ENCODE data around the gene PRSS1. TPM values are rescaled to one million over a fixed set of nuclear protein-coding genes. Genes with fewer than 3 reads are reported as not detected.

The PRSS1 gene
- total RNA-seq, 6 experiments from 2014 or later: not detected

- Mint-ChIP-seq H3K36me3 (ENCODE audit: low read depth) (no peaks in the 10 kb centered on the region), H3K27ac (peak overlapping the region; percentile 13; the same call in 1 of the 2 replicates), H3K27me3 (ENCODE audit: insufficient read depth) (peaks cover 20% of the 10 kb centered on the region), H3K9me3 (no peaks in the 10 kb centered on the region), H3K4me1 (ENCODE audit: low read depth) (peaks cover 11% of the 10 kb centered on the region), H3K4me3 (peak overlapping the region; percentile 87)
- TF ChIP-seq CTCF (IDR thresholded peaks at IDR 0.05): peak; percentile 97
- DNase-seq: peak; percentile 85
These were observed 33.9 kb downstream of the PRSS1 start for GRCh38 chr7:142782922-142783900.

- Mint-ChIP-seq H3K4me1 (ENCODE audit: low read depth) (peaks cover 11% of the 10 kb centered on the region), H3K27ac (no peak overlapping the region), H3K27me3 (ENCODE audit: insufficient read depth) (peaks cover 21% of the 10 kb centered on the region), H3K9me3 (no peaks in the 10 kb centered on the region), H3K36me3 (ENCODE audit: low read depth) (no peaks in the 10 kb centered on the region), H3K4me3 (no peak overlapping the region)
- DNase-seq: no peak
- no peak for TF ChIP-seq CTCF (IDR thresholded peaks at IDR 0.05)
These were observed 34.8 kb downstream of the PRSS1 start for GRCh38 chr7:142784096-142784495.

- Mint-ChIP-seq H3K27ac (no peak overlapping the region), H3K4me1 (ENCODE audit: low read depth) (peaks cover 11% of the 10 kb centered on the region), H3K9me3 (no peaks in the 10 kb centered on the region), H3K27me3 (ENCODE audit: insufficient read depth) (peaks cover 25% of the 10 kb centered on the region), H3K36me3 (ENCODE audit: low read depth) (no peaks in the 10 kb centered on the region), H3K4me3 (no peak overlapping the region)
- TF ChIP-seq CTCF (IDR thresholded peaks at IDR 0.05): no peak
- no peak for DNase-seq
These were observed 35.4 kb downstream of the PRSS1 start for GRCh38 chr7:142784716-142785115.

GRCh38 chr7:142785841-142786250 is 36.6 kb downstream of the PRSS1 start:
- Mint-ChIP-seq H3K9me3 (no peaks in the 10 kb centered on the region), H3K4me1 (ENCODE audit: low read depth) (peaks cover 11% of the 10 kb centered on the region), H3K27ac (no peak overlapping the region), H3K36me3 (ENCODE audit: low read depth) (no peaks in the 10 kb centered on the region), H3K27me3 (ENCODE audit: insufficient read depth) (peaks cover 22% of the 10 kb centered on the region), H3K4me3 (no peak overlapping the region)
- no peak for DNase-seq
- no peak for TF ChIP-seq CTCF (IDR thresholded peaks at IDR 0.05)

- Mint-ChIP-seq H3K4me1 (ENCODE audit: low read depth) (peaks cover 11% of the 10 kb centered on the region), H3K27me3 (ENCODE audit: insufficient read depth) (peaks cover 22% of the 10 kb centered on the region), H3K9me3 (no peaks in the 10 kb centered on the region), H3K4me3 (no peak overlapping the region), H3K27ac (no peak overlapping the region), H3K36me3 (ENCODE audit: low read depth) (no peaks in the 10 kb centered on the region)
- DNase-seq: no peak
- TF ChIP-seq CTCF (IDR thresholded peaks at IDR 0.05): no peak
These were observed 37.9 kb downstream of the PRSS1 start for GRCh38 chr7:142787034-142787768.
